ENCODE results near the gene KIF21A. TPM values are rescaled to one million over a fixed set of nuclear protein-coding genes. Genes with fewer than 3 reads are reported as not detected.
"Not testable (repeated sequence)": the region's sequence is repeated elsewhere in the genome, so short reads cannot be mapped to it uniquely, and the experiment has no call there.

Gene KIF21A
- total RNA-seq = 10 to 100 TPM; 11.2 to 11.7 TPM
- long read RNA-seq, donor 1, partial matches to known transcripts = 2 of 3 reads
- long read RNA-seq, donor 1, other reads (novel, unspliced or antisense) = 1 of 3 reads
- long read RNA-seq, donor 2, partial matches to known transcripts = 12 of 13 reads
- long read RNA-seq, donor 2, other reads (novel, unspliced or antisense) = 1 of 13 reads

- intact Hi-C loops (cut with DNase I) = loop anchor here in 1 of 2 donors (5.0 kb wide), 1 partner anchor 559 kb away; no protein-coding TSS in a partner anchor
- DNase-seq (ENCODE audit: low spot score) = peak; percentile 96
Observed at GRCh38 chr12:39443081-39443928, at the start of gene KIF21A. KIF21A (minus strand) TSS chr12:39443120; CDS start chr12:39442970, 150 bp downstream.

- no peak for DNase-seq (ENCODE audit: low spot score)
- intact Hi-C loops (cut with DNase I) = loop anchor here in 1 of 2 donors (1.0 kb wide), 1 partner anchor 22 kb away; no protein-coding TSS in a partner anchor
Observed at GRCh38 chr12:39490500-39491282, 47.8 kb upstream of the KIF21A start.

GRCh38 chr12:39483597-39483996 is 40.7 kb upstream of the KIF21A start:
- intact Hi-C loops (cut with DNase I) = no loop called here
- no peak for DNase-seq (ENCODE audit: low spot score)

- intact Hi-C loops (cut with DNase I) = no loop called here
- DNase-seq (ENCODE audit: low spot score) = no peak
Observed at GRCh38 chr12:39483042-39483441, 40.1 kb upstream of the KIF21A start.

- intact Hi-C loops (cut with DNase I) = no loop called here
- DNase-seq (ENCODE audit: low spot score) = no peak
Observed at GRCh38 chr12:39476894-39477293, 34.0 kb upstream of the KIF21A start.

- DNase-seq (ENCODE audit: low spot score) = no peak
- intact Hi-C loops (cut with DNase I) = no loop called here
Observed at GRCh38 chr12:39476121-39476520, 33.2 kb upstream of the KIF21A start.

- intact Hi-C loops (cut with DNase I); DNase-seq (ENCODE audit: low spot score): not testable (repeated sequence)
Observed at GRCh38 chr12:39475136-39475535, 32.2 kb upstream of the KIF21A start.

GRCh38 chr12:39467432-39467870 is 24.5 kb upstream of the KIF21A start:
- no peak for DNase-seq (ENCODE audit: low spot score)
- intact Hi-C loops (cut with DNase I) = no loop called here

GRCh38 chr12:39464976-39465695 is 22.2 kb upstream of the KIF21A start:
- DNase-seq (ENCODE audit: low spot score) = no peak
- intact Hi-C loops (cut with DNase I) = no loop called here

GRCh38 chr12:39461059-39461458 is 18.1 kb upstream of the KIF21A start:
- no peak for DNase-seq (ENCODE audit: low spot score)
- intact Hi-C loops (cut with DNase I) = no loop called here

- intact Hi-C loops (cut with DNase I) = no loop called here
- no peak for DNase-seq (ENCODE audit: low spot score)
Observed at GRCh38 chr12:39459027-39459434, 16.1 kb upstream of the KIF21A start.

GRCh38 chr12:39451977-39452376 is 9.1 kb upstream of the KIF21A start:
- intact Hi-C loops (cut with DNase I) = no loop called here
- no peak for DNase-seq (ENCODE audit: low spot score)

GRCh38 chr12:39448038-39448437 is 5.1 kb upstream of the KIF21A start:
- DNase-seq (ENCODE audit: low spot score) = no peak
- intact Hi-C loops (cut with DNase I) = no loop called here

GRCh38 chr12:39443929-39444209 is 949 bp upstream of the KIF21A start:
- DNase-seq (ENCODE audit: low spot score) = no peak
- intact Hi-C loops (cut with DNase I) = loop anchor here in 1 of 2 donors (5.0 kb wide), 1 partner anchor 558 kb away; no protein-coding TSS in a partner anchor

- no peak for DNase-seq (ENCODE audit: low spot score)
- intact Hi-C loops (cut with DNase I) = loop anchor here in 1 of 2 donors (5.0 kb wide), 1 partner anchor 560 kb away; no protein-coding TSS in a partner anchor
Observed at GRCh38 chr12:39442831-39443080, 164 bp downstream of the KIF21A start.

- intact Hi-C loops (cut with DNase I) = loop anchor here in 1 of 2 donors (5.0 kb wide), 1 partner anchor 560 kb away; no protein-coding TSS in a partner anchor
- DNase-seq (ENCODE audit: low spot score) = peak; percentile 82
Observed at GRCh38 chr12:39441963-39442830, 723 bp downstream of the KIF21A start.

GRCh38 chr12:39441189-39441962 is 1.5 kb downstream of the KIF21A start:
- intact Hi-C loops (cut with DNase I) = loop anchor here in 1 of 2 donors (5.0 kb wide), 1 partner anchor 561 kb away; no protein-coding TSS in a partner anchor
- no peak for DNase-seq (ENCODE audit: low spot score)

- intact Hi-C loops (cut with DNase I) = loop anchor here in 1 of 2 donors (5.0 kb wide), 1 partner anchor 562 kb away; no protein-coding TSS in a partner anchor
- DNase-seq (ENCODE audit: low spot score) = no peak
Observed at GRCh38 chr12:39440781-39441180, 2.1 kb downstream of the KIF21A start.
